Astrocyte of the spinal cord (primary cell): ENCODE results near the gene C1orf74.
A peak's percentile ranks its signal among the peaks of the same experiment; 100 is the strongest.

Source experiments
- DNase-seq: peaks from one replicate; pipeline ENCODE4 v3.0.0; 2011; ENCODE audit warnings: low read depth, low spot score
- H3K4me3 ChIP-seq: 2 replicates; pipeline ENCODE4 v1.5.1; 2011; ENCODE audit warnings: low read depth, mild to moderate bottlenecking, low read length, moderate library complexity
- in situ Hi-C: cut with HindIII; loops from 2 replicates; pipeline ENCODE4 v1.10.0; 2017; ENCODE audit warnings: low sequenced_read_pairs
- TF ChIP-seq, protein P1 (sequence below): IDR thresholded peaks from 2 replicates; pipeline ENCODE4 v1.5.1; 2012; ENCODE audit warnings: low read depth, mild to moderate bottlenecking, low read length, inconsistent platforms

The C1orf74 gene

DNA sequence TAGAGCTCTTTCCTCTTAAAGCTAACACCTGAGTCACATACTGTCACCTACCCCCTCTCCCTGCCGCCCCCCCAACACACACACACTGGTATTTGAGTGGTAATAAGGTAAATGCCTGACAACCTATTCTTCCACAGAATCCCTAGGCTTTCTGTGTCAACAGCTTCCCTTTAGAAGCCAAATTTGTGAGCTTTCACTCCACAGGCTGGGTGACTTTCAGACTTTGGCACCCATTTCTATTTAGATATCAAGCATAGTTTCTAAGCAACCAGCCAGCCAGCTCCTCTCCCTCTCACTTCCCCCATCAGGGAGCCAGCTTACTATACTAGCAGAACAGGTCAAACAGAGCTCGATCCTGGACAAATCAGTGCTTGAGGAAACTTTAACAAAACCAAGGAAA is 3.2 kb upstream of the C1orf74 start:
- no peak for DNase-seq
- in situ Hi-C loops, result no loop called here
- no peak overlapping the region for H3K4me3 ChIP-seq
- TF ChIP-seq, protein P1, sequence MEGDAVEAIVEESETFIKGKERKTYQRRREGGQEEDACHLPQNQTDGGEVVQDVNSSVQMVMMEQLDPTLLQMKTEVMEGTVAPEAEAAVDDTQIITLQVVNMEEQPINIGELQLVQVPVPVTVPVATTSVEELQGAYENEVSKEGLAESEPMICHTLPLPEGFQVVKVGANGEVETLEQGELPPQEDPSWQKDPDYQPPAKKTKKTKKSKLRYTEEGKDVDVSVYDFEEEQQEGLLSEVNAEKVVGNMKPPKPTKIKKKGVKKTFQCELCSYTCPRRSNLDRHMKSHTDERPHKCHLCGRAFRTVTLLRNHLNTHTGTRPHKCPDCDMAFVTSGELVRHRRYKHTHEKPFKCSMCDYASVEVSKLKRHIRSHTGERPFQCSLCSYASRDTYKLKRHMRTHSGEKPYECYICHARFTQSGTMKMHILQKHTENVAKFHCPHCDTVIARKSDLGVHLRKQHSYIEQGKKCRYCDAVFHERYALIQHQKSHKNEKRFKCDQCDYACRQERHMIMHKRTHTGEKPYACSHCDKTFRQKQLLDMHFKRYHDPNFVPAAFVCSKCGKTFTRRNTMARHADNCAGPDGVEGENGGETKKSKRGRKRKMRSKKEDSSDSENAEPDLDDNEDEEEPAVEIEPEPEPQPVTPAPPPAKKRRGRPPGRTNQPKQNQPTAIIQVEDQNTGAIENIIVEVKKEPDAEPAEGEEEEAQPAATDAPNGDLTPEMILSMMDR, result no peak

DNA sequence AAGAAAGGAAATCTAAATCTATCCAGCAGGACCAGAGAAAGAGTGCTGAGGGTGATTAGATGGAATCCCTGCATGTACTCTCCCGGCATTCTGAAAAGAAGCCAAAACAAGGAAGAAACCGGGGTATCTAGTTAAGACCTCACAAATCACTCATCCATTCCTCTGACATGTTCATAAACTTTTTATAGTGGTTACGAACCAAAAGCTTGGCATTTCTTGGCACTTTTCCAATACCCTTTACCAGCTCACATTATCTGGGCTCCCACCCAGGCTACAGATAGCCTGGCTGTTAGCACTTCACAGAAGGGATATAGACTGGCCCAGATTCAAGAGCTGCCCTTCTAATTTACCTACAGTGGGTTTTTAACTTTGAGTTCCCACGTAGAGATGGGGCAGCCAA is 1.8 kb upstream of the C1orf74 start:
- TF ChIP-seq, protein P1, result no peak
- DNase-seq, result no peak
- in situ Hi-C loops, result no loop called here
- no peak overlapping the region for H3K4me3 ChIP-seq

DNA sequence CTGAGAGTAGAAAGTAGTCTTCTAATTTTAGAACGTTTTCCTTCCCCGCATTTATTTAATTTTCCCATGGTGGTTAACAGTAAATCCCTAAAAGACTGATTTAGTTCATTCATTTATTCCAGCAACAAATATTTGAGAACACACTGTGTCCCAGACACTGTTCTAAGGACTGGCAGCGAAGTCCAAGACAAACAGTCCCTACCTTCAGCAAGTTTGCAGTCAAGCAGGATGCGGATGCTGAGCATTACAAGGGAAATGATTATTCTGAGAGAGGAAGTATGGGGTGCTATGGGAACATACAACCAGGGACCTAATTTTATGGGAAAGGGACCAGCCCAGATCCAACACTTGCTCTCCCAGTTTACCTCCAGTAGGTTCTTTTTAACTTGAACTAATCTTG is 1.2 kb upstream of the C1orf74 start:
- TF ChIP-seq, protein P1, result no peak
- in situ Hi-C loops, result no loop called here

DNA sequence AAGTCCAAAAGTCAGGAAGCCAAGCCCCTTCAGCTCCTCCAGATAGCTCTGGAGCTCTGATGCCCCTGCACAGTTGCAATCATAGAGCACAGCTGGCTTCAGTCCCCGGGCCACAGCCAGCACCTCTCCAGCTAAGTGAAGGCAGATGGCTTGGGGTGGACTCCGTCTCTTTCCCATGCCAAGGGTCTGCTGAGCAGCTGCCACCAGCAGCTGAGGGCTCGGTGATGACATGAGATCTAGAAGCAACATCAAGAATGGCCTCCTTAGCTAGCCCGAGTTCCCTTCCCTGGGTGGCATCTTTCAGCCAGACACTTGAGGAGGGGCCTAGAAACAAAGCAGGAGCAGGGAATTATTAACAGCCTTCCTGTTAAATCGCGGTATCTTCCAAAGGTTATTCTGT is 973 bp downstream of the C1orf74 start:
- TF ChIP-seq, protein P1, result no peak
- in situ Hi-C loops, result no loop called here
- H3K4me3 ChIP-seq, result peak overlapping the region; percentile 88
- no peak for DNase-seq

More for the DNA sequence above, 1.2 kb upstream of the C1orf74 start:
- no peak for DNase-seq
- no peak overlapping the region for H3K4me3 ChIP-seq

DNA sequence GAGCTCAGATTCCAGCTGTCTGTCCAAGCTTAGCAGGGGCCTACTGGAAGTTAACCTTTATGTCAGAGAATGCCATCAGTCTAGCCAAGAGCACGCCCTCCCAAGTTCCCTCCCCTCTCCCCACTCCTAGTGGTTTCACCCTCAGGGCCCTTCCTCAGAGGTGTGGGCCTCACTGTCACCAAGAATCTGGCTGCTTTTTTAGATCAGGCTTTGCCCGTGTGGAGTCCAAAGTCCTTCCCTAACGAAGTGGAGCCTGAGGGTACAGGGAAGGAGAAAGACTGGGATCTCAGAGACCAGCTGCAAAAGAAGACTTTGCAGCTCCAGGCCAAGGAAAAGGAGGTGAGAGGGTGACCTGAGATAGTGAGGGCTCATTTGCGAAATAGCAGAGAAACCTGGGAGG is 4.1 kb downstream of the C1orf74 start:
- DNase-seq, result no peak
- no peak overlapping the region for H3K4me3 ChIP-seq
- TF ChIP-seq, protein P1, result no peak
- in situ Hi-C loops, result no loop called here

DNA sequence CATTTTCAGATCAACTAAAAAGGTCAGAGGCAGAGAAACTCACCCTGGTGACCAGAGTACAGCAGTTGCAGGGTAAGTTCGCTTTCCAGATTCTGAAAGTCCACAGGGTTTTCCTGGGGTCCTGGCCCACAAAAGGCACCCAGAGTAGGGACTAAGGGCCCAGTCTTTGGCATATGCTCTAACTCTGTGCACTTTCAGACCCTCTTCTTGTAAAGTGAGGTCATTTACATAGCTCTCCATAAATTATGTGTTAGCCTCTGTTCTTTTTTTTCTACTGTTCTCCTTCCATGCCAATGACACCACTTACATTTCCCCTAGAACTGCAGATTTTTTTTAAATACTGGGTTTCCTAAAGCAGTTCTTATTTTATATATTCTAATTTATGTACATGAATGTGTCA is 6.3 kb downstream of the C1orf74 start:
- TF ChIP-seq, protein P1, result no peak
- DNase-seq, result no peak
- in situ Hi-C loops, result no loop called here
- no peak overlapping the region for H3K4me3 ChIP-seq

DNA sequence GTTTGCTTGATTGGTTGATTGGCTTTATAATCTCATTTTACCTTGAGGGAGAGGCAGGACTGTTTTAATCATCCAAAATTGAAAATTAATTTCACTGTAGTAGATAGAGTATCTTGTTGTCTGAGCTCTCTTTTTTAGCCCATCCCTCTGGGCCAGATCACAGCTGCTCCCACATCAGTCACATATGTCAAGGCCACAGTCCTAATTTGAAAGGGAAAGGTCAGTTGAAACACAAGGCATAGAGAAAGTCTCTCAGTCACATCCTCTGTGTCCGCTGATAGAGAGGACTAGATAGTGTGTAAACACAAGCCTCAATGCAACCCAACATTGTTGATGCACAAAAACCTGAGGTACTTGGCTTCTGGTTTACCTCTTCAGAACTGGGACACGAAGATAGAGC is 6.8 kb downstream of the C1orf74 start:
- DNase-seq, result no peak
- H3K4me3 ChIP-seq, result no peak overlapping the region
- TF ChIP-seq, protein P1, result no peak
- in situ Hi-C loops, result no loop called here
